ENCODE measurements around the gene EXOC6. TPM values are rescaled to one million over a fixed set of nuclear protein-coding genes. Genes with fewer than 3 reads are reported as not detected.

The EXOC6 gene
- total RNA-seq, 1 donor from 2014 or later = 12.2 TPM

DNA sequence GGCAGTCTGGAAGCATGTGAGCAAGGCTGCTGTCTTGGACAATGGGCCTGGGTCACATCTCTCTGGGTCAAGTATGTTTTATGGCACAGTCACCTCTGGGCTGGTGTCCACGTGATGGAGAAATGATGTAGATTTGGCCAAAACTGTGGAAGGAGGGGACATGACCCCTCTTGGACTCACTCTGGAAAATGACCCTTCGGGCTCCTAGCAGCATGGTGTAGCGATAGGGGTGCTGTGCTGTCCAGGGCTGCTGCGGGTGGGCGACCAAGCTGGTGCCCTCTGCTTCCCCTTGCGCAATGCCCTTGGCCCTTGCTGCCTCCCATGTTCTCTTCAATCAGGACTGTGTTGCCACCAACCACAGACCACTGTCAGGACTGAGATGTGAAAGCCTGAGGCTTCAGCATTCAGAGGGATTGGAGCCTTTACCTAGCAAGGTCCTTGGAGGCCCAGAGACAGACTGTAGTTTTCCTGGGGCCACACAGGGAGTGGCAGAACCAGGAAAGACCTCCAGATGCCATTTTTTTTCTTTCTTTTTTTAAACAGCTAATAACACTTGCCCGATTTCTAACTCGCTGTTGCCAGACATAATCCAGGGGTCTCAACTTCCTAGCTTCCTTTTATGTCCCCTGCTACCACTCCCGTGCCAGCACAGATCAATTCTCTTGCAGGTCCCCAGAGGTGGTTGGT lies 231.5 kb downstream of the EXOC6 start:
- intact Hi-C loops (cut with DNase I) = loop anchor here (1.0 to 5.0 kb wide), 3 partner anchors 209 to 432 kb away; no protein-coding TSS in a partner anchor
- Histone ChIP-seq H3K4me1 (no peaks in the 10 kb centered on the region), H3K36me3 (no peaks in the 10 kb centered on the region), H3K27ac (no peak overlapping the region), H3K27me3 (no peaks in the 10 kb centered on the region), H3K4me3 (no peak overlapping the region), H3K9me3 (no peaks in the 10 kb centered on the region)
- peak in 1 of 2 donors; percentile 37 for DNase-seq (ENCODE audit: low spot score in 2 of 2)
- no peak for TF ChIP-seq CTCF (IDR thresholded peaks at IDR 0.05)

- DNase-seq (ENCODE audit: low spot score in 2 of 2) = peak in 1 of 2 donors; percentile 74
- H3K4me1 ChIP-seq = no peaks in the 10 kb centered on the region
- H3K4me3 ChIP-seq = no peak overlapping the region
- H3K27me3 ChIP-seq = no peaks in the 10 kb centered on the region
- peak; percentile 64 to 81 (median 78) for TF ChIP-seq CTCF (IDR thresholded peaks at IDR 0.05)
- H3K27ac ChIP-seq = no peak overlapping the region
- intact Hi-C loops (cut with DNase I) = loop anchor here (1.0 to 5.0 kb wide), 3 partner anchors 209 to 432 kb away; no protein-coding TSS in a partner anchor
- no peaks in the 10 kb centered on the region for H3K36me3 ChIP-seq
- H3K9me3 ChIP-seq = no peaks in the 10 kb centered on the region
Observed at GRCh38 chr10:93080350-93081046, 232.2 kb downstream of the EXOC6 start.

- H3K9me3 ChIP-seq = no peaks in the 10 kb centered on the region
- DNase-seq (ENCODE audit: low spot score in 2 of 2) = peak in 1 of 2 donors; percentile 33
- TF ChIP-seq CTCF (IDR thresholded peaks at IDR 0.05) = no peak
- H3K27me3 ChIP-seq = no peaks in the 10 kb centered on the region
- H3K36me3 ChIP-seq = no peaks in the 10 kb centered on the region
- H3K4me1 ChIP-seq = no peaks in the 10 kb centered on the region
- intact Hi-C loops (cut with DNase I) = loop anchor here (5.0 kb wide), 2 partner anchors 271 to 431 kb away; no protein-coding TSS in a partner anchor
- H3K4me3 ChIP-seq = no peak overlapping the region
- no peak overlapping the region for H3K27ac ChIP-seq
Observed at GRCh38 chr10:93081318-93081717, 233.0 kb downstream of the EXOC6 start.

- H3K4me3 ChIP-seq = no peak overlapping the region
- H3K36me3 ChIP-seq = no peaks in the 10 kb centered on the region
- no peaks in the 10 kb centered on the region for H3K4me1 ChIP-seq
- TF ChIP-seq CTCF (IDR thresholded peaks at IDR 0.05) = no peak
- H3K27ac ChIP-seq = no peak overlapping the region
- intact Hi-C loops (cut with DNase I) = loop anchor here (5.0 kb wide), 2 partner anchors 270 to 430 kb away; no protein-coding TSS in a partner anchor
- peak in 1 of 2 donors; percentile 22 for DNase-seq (ENCODE audit: low spot score in 2 of 2)
- H3K27me3 ChIP-seq = no peaks in the 10 kb centered on the region
- H3K9me3 ChIP-seq = no peaks in the 10 kb centered on the region
Observed at GRCh38 chr10:93081834-93082233, 233.5 kb downstream of the EXOC6 start.

GRCh38 chr10:93083743-93084539 lies 235.6 kb downstream of the EXOC6 start:
- peak in 1 of 2 donors; percentile 38 for DNase-seq (ENCODE audit: low spot score in 2 of 2)
- intact Hi-C loops (cut with DNase I) = loop anchor here (5.0 kb wide), 2 partner anchors 268 to 428 kb away; no protein-coding TSS in a partner anchor
- H3K27me3 ChIP-seq = no peaks in the 10 kb centered on the region

More at GRCh38 chr10:93083743-93084539, 235.6 kb downstream of the EXOC6 start:
- no peak overlapping the region for H3K27ac ChIP-seq
- no peaks in the 10 kb centered on the region for H3K4me1 ChIP-seq
- H3K9me3 ChIP-seq = no peaks in the 10 kb centered on the region
- no peaks in the 10 kb centered on the region for H3K36me3 ChIP-seq
- no peak for TF ChIP-seq CTCF (IDR thresholded peaks at IDR 0.05)
- H3K4me3 ChIP-seq = no peak overlapping the region
